GM21723 (cell line): ENCODE measurements around the gene FSTL1.

Source experiments
- ATAC-seq: cut with Tn5 transposase; IDR thresholded peaks from one replicate; pipeline ENCODE4 v1.9.1; 2021; ENCODE audit warnings: mild to moderate bottlenecking, moderate library complexity; ENCODE audit not compliant: unreplicated experiment

FSTL1 gene

GRCh38 chr3:120440762-120441161, 10.0 kb downstream of the FSTL1 start:
- no peak for ATAC-seq

GRCh38 chr3:120440001-120440703, 10.6 kb downstream of the FSTL1 start:
- ATAC-seq = no peak

DNA sequence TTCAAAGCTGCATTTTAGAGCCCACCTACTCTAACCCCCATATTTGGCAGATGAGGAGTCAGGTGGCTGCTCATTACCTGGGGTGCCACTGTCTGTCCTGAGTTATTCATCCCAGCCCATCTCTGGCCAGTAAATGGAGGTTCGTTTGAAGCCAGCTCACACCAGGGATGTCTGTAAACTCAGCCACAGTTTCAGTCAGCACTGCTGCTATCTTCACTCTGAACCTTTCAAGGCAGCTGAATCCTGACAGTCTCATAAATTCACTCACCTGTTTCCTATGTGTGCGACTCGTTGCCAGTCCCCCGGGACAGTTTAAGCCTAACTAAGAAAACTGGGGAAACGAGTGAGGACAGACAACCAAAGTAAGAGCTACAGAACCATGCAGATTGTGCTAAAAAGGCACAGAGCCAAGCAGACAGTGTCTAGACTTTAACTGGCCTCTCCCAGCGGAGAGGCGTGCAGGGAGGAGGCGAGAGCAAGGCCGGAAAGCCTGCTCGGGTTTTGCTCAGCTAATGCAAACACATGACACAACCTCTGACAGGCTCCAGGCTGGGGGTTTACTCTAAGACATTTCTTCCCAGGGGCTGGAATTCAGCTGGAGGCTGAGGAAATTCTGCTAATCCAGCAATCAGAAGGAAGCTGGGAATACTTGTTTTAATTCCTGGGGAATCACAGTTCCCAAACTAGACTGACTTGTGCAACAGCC, 12.0 kb downstream of the FSTL1 start:
- no peak for ATAC-seq

DNA sequence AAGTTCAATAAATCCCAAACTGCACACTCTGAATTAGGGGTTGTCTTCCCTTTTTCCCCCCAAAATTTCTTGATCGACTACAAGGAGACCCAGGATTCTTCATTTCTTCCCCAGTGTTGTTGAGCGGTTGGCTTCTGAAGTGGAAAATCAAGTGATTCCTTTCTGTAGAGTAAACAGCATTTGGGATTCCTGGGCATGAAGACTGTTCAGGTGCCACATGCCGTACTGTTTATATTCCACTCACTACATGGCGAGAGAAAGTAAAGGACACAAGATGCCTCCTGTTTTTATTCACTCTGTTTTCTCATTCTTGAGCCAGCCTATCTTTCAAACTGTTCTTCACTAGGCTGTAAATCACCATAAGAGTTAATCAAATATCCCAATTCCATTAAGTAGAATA, 12.6 kb downstream of the FSTL1 start:
- ATAC-seq = no peak

GRCh38 chr3:120437559-120437958, 13.2 kb downstream of the FSTL1 start:
- no peak for ATAC-seq

DNA sequence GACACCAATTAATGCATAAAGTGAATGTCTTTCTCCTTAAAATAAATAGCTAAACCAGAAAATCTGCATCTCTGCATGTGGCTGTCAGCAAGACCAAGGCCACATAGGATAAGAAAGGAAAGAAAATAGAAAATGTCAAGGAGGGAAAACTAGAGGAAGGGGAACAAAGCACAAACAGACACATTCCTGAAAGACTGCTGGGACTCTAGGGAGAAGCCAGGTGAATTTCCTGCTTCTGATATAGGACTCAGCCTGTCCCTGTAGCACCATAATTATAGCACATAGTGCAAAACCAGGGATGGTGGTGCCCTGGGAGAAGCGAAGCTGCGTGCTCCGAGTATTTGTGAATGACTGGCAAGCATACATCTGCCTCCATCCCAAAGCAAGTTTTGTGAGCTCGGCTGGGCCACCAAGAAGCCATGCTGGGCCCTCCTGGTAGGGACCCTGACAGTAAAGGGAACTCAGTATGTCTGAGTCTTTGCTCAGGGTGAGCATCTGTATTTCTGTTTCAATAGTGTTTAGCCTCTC, 14.2 kb downstream of the FSTL1 start:
- no peak for ATAC-seq

- no peak for ATAC-seq
These were observed 15.2 kb downstream of the FSTL1 start for GRCh38 chr3:120435621-120436020.

DNA sequence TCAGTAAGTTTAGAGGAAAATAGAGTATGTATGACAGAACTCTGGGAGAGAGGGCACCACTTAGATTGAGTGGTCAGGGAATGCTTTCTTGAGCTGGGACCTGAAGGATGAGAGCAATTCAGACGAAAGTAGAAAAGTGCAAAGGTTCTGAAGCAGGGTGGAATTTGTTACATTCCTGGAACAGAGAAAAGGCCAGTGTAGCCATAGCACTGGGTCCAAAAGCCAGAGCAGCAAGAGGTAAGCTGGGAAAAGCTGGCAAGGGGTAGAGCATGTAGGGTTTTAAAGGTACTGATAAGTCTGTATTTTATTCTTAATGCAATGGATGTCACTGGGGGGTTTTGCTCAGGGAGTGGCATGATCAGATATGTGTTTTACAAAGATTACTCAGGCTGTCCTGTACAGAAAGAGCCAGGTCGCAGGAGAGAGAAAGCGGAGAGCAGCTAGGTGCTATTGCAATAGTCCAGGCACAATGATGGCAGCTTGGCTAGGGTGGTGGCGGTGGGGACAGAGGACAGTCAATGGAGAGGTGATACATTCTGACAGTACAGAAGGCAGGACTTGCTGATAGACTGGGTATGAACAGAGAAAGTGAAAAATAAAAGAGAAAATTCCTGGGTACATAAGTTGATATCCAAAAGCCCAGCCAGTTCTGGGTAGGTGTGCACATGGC, 17.0 kb downstream of the FSTL1 start:
- ATAC-seq = no peak

- no peak for ATAC-seq
These were observed 18.5 kb downstream of the FSTL1 start for GRCh38 chr3:120432150-120432860.

GRCh38 chr3:120429921-120430361, 20.9 kb downstream of the FSTL1 start:
- ATAC-seq = no peak

DNA sequence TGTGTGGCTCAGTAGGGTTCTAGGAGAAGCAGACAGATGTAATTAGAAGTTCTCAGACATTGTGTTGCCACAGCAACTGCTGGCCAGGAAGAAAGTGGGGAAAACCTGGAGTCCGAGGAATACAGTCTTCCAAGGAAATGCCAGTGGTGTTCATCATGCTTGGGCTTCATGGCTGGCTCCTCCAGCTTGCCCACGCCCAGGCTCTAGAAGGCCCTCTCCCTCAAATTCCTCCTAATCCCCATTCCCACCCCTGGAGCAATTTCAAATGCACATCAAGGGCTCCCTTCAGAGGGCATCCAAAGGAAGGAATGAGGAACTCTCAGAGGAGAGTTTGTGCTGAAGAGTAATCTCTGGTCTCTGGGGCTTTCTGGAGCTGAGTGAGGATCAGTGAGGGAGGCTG, 21.9 kb downstream of the FSTL1 start:
- no peak for ATAC-seq

- no peak for ATAC-seq
These were observed 23.6 kb downstream of the FSTL1 start for GRCh38 chr3:120427201-120427600.

DNA sequence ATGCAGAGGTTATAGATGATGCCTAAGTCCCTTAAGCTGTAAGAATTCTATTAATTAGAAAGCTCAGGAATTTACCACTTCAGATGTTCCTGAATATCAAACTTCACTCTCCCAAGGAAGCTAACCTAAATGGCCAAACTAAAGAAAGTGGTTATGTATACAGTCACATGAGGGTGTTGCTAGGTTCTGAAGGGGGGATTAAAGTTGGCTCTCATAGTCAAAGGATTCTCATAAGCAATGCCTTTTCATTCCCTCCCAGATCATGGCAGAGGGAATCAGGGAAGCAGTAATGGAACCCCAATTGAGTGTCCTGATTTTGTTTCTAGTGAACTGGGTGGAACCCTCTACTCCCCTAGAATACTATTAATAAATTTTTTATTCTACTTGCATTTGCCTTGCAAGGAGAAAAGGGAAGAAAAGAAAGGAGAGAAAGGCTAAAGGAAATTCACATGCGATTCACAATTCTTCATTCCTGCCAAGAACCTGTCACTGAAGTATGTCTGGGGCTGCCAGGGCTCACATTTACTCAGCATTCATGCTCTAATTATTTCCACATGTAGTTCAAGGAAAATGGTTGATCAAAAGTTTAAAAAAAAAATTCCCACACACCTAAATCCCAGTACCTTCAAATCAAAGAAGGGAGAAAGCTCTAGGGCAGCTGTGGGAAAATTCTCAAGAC, 25.1 kb downstream of the FSTL1 start:
- no peak for ATAC-seq

DNA sequence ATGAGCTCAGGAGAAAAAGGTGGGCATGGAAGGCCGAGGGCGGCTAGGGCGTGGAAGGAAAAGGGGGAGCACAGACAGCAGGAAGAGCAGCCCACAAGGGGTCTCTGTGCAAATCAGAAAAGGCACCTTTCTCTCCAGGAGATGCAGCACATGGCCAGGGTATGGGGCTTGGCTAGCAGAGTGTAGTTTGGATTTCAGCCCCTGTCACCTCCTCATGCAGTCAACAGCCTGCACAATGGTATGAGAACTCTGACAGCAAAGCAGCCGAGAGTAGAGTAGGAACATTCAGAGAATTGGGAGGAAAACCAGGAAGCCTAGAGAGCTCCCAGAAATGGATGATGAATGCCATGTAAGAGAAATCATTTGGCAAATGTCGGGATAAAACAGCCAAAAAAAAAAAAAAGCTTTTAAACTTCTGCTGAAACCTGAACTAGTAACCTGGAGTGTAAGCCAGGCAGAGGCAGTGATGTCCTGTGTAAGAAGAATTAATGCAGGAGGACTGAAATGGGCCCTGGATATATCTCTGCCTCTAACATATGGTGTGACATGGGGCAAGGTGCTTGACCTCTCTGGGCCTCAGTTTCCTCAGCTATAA, 25.7 kb downstream of the FSTL1 start:
- ATAC-seq = no peak

DNA sequence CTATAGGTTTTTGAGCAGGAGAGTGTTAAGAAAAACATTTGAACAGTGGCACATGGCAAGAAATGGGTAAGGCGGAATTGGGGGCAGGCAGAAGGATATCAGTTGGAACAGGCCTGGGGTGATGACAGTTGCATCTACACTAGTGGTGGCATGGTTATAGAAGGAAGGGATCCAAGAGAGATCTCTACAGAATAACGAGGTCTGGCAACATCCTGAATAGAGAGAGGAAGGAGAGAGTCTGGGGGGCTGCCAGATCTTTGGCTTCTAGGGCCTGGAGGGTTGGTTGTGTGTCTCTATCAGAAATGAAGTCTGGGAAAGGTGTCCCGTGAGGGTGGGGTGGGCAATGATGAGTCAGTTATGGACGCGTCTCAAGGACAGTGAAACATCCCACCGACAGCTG, 26.3 kb downstream of the FSTL1 start:
- ATAC-seq = no peak

DNA sequence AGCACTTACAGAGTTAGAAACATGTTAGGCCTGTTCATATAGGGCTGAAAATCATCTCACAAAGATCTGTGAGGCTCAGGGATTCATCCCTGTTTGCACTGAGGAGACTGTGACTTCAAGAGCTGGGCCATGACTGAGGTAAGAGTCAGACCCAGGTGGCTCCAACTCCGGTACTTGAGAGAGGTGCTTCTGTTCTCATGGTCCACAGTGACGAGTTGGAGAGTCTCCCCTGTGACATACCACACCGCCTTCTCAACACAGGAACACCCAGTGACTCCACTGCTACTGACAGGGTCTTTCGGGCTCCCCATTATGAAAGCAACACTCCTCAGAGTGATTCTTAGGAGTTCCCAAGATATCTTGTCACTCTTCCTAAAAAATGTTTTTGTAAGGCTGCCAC, 27.4 kb downstream of the FSTL1 start:
- no peak for ATAC-seq

- no peak for ATAC-seq
These were observed 28.9 kb downstream of the FSTL1 start for GRCh38 chr3:120421926-120422325.

- no peak for ATAC-seq
These were observed 29.8 kb downstream of the FSTL1 start for GRCh38 chr3:120420928-120421551.

DNA sequence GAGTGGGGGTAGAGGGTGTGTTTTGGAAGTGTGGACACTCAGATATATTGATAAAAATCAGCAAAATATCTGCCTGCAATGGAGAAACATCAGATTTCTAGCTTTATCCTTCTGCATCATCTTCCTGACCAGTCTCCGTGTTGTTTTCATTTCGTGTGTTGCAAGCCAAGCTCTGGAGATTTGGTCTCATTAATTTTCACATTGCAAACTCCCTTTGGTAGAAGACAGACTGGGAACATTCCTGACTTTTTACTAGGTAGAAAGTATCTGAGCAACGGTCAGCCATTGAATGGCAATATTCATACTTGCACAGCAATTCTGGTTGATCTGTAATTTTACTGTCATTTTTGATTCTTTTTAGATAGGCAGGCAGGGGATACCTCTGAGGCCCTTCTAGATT, 30.4 kb downstream of the FSTL1 start:
- no peak for ATAC-seq

DNA sequence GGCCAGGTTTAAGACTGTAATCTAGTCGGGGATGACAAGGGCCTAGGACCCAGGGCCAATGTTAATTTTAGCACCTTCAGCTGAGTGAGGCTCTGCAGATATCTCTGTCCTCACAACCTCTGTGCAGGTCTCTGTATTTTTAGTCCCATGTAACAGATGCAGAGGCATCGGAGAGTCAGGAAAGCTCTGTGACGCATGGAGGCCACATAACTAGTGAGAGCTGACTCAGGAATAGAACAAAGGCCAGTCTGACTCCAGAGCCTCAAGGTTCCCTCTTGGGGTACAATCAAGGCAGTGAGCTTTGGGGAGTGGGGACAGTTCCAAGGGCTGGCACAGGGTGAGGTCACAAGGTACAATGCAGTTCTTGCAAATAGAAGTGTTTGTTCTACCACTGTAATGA, 31.0 kb downstream of the FSTL1 start:
- no peak for ATAC-seq
